K562 (cell line): ENCODE results near the gene EXOC4. TPM values are rescaled to one million over a fixed set of nuclear protein-coding genes. Genes with fewer than 3 reads are reported as not detected.
A peak's percentile ranks its signal among the peaks of the same experiment; 100 is the strongest.

ENCODE experiments used
- ARID4B ChIP-seq: sonication (generic); formaldehyde crosslinking; IDR thresholded peaks from 2 replicates; pipeline ENCODE4 v1.8.0; 2022; ENCODE audit warnings: mild to moderate bottlenecking, missing genetic modification reagents
- CBFA2T2 ChIP-seq: fragments of 450-650 bp; conservative IDR thresholded peaks from 2 replicates; pipeline ENCODE4 v1.6.1; 2017; ENCODE audit warnings: mild to moderate bottlenecking
- CTCFL ChIP-seq: IDR thresholded peaks from 2 replicates; pipeline ENCODE4 v1.6.1; 2011; ENCODE audit warnings: borderline replicate concordance, low read depth, mild to moderate bottlenecking, moderate library complexity, low read length; ENCODE audit not compliant: insufficient read depth, poor library complexity, severe bottlenecking
- HMGXB4 ChIP-seq: sonication (generic); formaldehyde crosslinking; IDR thresholded peaks from 2 replicates; pipeline ENCODE4 v1.8.1; 2023; ENCODE audit warnings: mild to moderate bottlenecking, missing genetic modification reagents
- MEIS2 ChIP-seq: fragments of 450-650 bp; IDR thresholded peaks from 2 replicates; pipeline ENCODE4 v1.6.1; 2014; ENCODE audit warnings: mild to moderate bottlenecking; ENCODE audit not compliant: partially characterized antibody
- MTA1 ChIP-seq: fragments of 450-650 bp; IDR thresholded peaks from 2 replicates; pipeline ENCODE4 v1.6.1; 2017; ENCODE audit warnings: borderline replicate concordance
- PREB ChIP-seq: sonication (generic); formaldehyde crosslinking; IDR thresholded peaks from 2 replicates; pipeline ENCODE4 v1.8.1; 2023; ENCODE audit warnings: mild to moderate bottlenecking, missing genetic modification reagents
- RFX1 ChIP-seq: fragments of 450-650 bp; IDR thresholded peaks from 2 replicates; pipeline ENCODE4 v1.6.1; 2016; ENCODE audit warnings: mild to moderate bottlenecking, moderate library complexity
- SOX6 ChIP-seq: fragments of 450-650 bp; IDR thresholded peaks from 2 replicates; pipeline ENCODE4 v1.6.1; 2014; ENCODE audit warnings: mild to moderate bottlenecking
- TAL1 ChIP-seq: fragments of 450-650 bp; IDR thresholded peaks from 2 replicates; pipeline ENCODE4 v1.6.1; 2016; ENCODE audit warnings: mild to moderate bottlenecking
- TEAD4 ChIP-seq, 2 experiments: sonication (generic) in 1 of 2; formaldehyde crosslinking in 1 of 2; IDR thresholded peaks; 2 replicates each; pipeline versions ENCODE4 v1.6.1 to v1.8.0; 2012 to 2022; ENCODE audit warnings: borderline replicate concordance in 1 of 2, inconsistent platforms in 1 of 2, low read length in 1 of 2, mild to moderate bottlenecking in 1 of 2, missing genetic modification reagents in 1 of 2
- polyA plus RNA-seq, 8 experiments: library from polyadenylated mRNA; depleted of rRNA in 4 of 8; stranded (reverse) in 5 of 8; unstranded in 3 of 8; fragments of >200 nt; fragmentation: Nextera tagmentation in 2 of 8; fragmentation: Illumina TruSeq in 1 of 8; extraction: Ambion mirVana in 2 of 8; extraction: Trizol in 1 of 8; gene quantifications; 2 replicates each; pipeline versions ENCODE4 v1.2.1 to v1.2.3, GENCODE V29; 2011 to 2014; ENCODE audit warnings: inconsistent platforms in 1 of 8, missing spikeins in 1 of 8
- total RNA-seq, 7 experiments: library from RNA; depleted of rRNA in 6 of 7; stranded (reverse); fragments of >200 nt in 6 of 7; fragmentation: Illumina TruSeq in 2 of 7; extraction: Trizol in 2 of 7; gene quantifications; 2 replicates each; pipeline versions ENCODE4 v1.2.1 to v1.2.3, GENCODE V29; 2011 to 2021; ENCODE audit warnings: low replicate concordance in 1 of 7

The EXOC4 gene
- total and polyA plus RNA-seq, 9 of the 15 experiments (the other 6 are each of a cell fraction or from before 2014, with no cell fraction given): 18.5 to 73.1 (median 46.6) TPM

GRCh38 chr7:134004829-134005505, 752.1 kb downstream of the EXOC4 start (continued):
- no peak for TF ChIP-seq ARID4B
- TF ChIP-seq TAL1: peak; percentile 66
- 0 out of 2 replicates have a peak, but pooled peaks have one; percentile 26 for TF ChIP-seq PREB (CRISPR knock-in tag)
- peak; percentile 2 for TF ChIP-seq MEIS2
- no peak for TF ChIP-seq MTA1
- peak; percentile 46; the same call in 1 of the 2 replicates for TF ChIP-seq CBFA2T2
- no peak for TF ChIP-seq RFX1
- peak; percentile 26 for TF ChIP-seq CTCFL
- TF ChIP-seq TEAD4 (IDR thresholded peaks at IDR 0.05; ENCODE audit: low read length): peak; percentile 74
- TF ChIP-seq TEAD4 (CRISPR knock-in tag; IDR thresholded peaks at IDR 0.05; ENCODE audit: borderline replicate concordance): no peak
- peak; percentile 55; the same call in 1 of the 2 replicates for TF ChIP-seq SOX6
- TF ChIP-seq HMGXB4: peak; percentile 24; the same call in 1 of the 2 replicates
